NCI-H146 (cell line): ENCODE data around the gene ASB14.

Experiments
- DNase-seq: peaks from one replicate; lab custom pipeline; 2025; lab: John Stamatoyannopoulos, UW

Gene ASB14

DNA sequence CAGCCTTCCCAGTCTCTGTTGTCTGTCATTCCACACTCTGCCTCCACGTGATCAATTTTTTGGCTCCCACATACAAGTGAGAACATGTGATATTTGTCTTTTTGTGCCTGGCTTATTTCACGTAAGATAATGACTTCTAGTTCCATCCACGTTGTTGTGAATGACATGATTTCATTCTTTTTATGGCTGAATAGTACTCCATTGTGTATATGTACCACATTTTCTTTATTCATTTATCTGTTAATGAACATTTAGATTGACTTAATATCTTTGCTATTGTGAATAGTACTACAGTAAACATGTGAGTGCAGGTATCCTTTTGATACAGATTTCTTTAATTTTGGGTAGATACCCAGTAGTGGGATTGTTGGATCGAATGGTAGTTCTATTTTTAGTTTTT, 31.4 kb downstream of the ASB14 start:
- no peak for DNase-seq

DNA sequence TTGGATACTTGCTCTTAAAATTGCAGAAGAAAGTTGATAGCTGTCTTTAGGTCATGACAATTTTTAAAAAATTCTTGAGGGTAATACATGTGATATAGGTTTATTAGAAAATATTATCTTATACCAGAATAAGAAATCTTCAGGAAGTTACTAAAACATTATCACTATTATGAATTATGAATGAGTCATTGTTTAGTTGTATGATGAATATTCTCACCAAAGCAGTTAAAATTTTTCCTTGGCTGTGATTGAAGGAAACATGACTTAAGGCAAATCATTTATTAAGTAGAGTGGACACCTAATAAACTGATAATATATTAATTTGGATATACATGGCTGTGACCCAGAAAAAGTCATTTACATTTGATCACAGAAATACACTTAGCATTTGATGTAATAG, 34.8 kb downstream of the ASB14 start:
- no peak for DNase-seq

DNA sequence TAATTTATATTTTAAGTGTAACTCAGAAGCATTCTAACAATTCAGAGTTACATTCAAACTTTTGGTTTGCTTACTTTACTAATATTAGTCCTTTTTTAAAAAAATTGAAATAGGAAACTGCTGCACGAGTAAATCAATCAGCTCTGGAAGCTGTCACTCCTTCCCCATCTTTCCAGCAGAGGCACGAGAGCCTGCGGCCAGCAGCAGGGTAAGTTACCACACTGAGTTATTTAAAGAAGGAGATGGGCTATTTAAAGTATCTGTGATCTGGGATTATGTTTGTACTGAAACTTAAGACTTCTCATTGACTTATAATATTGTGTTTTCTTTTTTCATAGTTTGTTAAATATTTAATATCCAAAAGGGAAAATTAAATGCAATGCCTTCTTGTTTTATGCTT, 35.6 kb downstream of the ASB14 start:
- DNase-seq, result no peak

DNA sequence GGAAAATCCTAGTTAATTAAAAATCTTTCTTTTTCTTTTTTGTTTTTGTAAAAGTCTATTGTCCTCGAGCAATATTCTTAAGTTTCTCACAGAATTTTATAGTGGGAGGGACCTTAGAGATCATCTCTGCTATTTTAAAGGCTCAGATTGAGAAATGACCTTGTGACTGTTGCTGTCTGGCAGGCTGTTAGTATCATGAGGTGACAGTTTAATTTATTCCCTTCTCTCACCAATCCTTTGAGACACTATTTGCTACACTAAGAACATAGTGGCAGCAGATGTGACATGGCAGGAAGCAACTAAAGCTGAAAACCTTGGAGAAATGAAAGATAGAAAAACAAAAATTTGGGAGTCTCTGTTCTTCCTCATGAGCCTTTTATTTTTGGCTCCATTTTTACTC, 40.1 kb downstream of the ASB14 start:
- DNase-seq, result no peak

DNA sequence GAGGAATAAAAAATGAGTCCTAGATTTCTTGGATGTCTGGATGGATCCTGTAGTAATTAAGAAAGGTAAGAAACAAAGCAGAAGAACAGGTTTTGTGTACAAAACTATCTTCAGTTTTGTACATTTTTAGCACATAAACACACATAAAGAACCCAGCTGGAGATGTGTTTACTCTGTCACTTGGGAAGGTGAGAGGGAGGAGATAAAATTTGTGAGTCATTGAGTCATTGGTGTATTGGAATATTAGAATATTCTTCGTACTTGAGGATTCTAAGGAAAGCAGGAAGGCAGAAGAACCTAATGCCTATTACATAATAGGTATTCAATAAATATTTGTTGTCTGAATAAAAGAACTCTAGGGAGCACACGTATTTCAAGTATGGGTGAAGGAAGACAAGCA, 47.5 kb downstream of the ASB14 start:
- no peak for DNase-seq

DNA sequence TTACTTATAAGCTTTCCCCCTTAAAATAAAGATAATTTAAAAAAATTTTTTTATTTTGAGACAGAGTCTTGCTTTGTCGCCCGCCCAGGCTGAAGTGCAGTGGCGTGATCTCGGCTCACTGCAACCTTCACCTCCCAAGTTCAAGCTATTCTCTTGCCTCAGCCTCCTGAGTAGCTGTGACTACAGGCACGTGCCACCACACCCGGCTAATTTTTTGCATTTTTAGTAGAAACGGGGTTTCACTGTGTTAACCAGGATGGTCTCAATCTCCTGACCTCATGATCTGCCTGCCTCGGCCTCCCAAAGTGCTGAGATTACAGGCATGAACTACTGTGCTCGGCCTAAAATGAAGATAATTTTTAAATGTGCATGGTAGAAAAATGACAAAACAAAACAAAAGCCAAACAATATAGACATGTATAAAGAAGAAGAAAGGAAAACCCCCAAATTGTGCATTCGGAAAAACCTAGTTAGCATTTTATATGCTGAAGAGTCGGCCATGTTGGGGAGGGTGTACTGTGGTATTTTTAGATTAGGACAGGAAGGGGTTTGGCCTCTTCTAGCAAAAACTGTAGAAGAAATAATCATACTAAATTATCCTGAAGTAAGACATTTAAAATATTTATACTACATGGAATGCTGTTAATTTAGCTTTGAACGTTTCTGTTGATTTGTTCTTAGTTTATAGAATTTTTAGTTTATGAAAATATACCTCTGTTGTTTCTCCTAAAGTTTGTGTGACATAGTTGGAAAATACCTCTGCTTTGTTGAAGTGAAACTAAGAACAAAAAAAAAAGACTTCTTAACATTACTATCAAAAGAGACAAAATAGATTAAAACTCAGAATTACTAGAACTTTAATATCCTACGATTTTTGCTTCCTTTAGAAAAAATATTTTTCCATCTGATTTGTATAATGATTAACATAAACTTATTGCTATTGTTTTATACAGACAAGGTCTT, 57.6 kb downstream of the ASB14 start:
- DNase-seq, result no peak

DNA sequence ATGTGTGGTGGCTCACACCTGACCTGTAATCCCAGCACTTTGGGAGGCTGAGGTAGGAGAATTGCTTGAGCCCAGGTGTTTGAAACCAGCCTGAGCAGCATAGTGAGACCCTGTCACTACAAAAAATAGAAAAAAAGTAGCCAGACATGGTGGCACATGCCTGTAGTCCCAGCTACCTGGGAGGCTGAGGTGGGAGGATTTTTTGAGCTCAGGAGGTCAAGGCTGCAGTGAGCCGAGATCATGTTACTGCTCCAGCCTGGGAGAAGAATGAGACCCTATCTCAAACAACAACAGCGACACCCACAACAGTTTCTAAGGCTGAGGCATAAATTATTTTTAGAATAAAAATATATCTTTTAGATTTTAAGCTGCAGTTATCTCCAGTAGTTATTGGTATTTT, 58.7 kb downstream of the ASB14 start:
- no peak for DNase-seq

DNA sequence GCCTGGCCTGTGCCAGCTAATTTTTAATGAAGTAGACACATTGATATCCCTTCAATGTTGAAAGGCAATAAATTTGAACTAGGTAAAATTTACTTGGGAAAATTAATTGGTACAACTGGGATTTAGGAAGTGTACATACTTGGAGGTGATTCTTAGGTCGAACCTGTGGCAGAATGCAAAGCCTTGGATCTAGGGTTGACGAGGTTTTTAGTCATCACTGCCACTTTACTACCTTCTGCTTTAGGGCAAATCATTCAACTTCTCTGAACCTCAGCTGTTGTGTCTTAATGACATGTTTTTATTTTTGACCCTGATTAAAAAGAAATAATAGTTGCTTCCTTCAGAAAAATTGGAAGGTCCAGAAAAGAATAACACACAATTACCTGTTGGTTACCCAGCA, 62.5 kb downstream of the ASB14 start:
- DNase-seq, result no peak

DNA sequence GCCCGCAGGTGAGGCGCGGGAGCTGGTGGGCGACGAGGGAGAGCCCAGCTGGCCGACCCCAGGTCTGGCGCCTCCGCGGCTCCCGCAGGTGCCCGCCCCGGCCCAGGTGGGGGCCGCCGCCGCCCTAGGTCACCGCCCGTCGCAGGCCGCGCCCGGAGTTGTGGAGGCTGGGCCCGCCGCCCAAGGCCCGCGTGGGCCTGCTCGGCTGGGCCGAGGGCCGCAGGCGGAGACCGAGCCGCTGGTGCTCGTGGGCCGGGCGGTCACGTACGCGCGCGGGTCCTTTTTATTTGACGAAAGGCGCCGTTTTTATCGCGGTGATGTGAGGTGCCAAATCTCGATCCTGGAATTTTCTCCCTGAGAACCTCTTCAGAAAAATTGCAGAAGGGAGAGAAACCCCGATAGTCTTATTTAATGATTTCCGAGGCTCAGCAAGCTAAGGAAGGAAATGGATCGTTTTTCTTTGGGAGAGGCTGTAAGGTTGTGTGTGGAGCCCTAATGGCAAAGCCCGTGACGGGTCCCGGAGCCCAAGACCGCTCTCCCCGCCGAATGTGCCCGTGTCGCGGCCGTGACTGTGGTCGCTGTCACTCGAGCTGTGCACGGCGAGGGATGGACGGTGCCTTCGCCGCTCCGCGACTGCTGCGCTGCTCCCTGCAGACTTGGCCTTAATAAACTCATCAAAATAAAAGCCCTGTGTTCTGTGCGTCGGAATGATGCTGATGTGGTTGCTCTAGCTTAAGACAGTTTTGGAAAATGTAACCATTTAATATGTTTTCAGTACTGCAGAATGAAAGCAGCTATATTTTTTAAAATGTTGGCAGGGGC, 64.3 kb downstream of the ASB14 start:
- peak; percentile 40 for DNase-seq

DNA sequence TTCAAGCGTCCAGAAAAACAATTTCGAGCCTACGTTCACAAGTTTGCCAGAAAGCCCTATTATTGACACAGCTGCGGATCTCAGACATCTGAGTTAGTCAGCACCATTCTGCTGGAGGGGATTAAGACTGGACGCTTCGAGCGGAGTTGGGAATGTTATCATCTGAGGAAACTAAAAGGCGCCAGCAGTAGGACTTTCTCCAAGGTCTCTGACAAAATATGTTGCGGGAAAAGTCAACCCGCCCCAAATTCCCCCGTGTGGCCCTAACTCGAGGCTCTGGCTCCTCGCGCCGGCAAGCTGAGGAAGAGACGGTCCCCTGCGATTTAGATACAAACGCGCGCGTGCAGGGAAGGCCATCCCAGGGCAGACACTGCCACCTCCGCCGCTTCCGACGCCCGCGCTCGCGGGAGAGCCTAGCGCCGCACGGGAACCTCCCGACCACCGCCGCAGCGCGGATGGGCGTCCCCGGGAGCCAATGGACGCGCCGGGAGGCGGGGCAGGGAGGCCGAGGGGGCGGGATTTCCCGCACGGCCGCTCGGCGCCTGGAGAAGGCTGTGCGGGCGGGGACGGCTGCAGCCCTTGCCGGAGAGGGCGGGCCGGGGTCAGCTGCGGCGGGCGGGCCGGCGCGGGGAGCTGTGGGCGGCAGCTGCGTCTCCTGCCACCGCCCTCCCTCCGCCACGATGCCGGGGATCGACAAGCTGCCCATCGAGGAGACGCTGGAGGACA, 65.1 kb downstream of the ASB14 start, which contains the start of gene APPL1:
APPL1 (plus strand) TSS at position 526 of the 726 bp plus-strand sequence; CDS start at position 681, 155 bp downstream.
- peak; percentile 91 for DNase-seq

DNA sequence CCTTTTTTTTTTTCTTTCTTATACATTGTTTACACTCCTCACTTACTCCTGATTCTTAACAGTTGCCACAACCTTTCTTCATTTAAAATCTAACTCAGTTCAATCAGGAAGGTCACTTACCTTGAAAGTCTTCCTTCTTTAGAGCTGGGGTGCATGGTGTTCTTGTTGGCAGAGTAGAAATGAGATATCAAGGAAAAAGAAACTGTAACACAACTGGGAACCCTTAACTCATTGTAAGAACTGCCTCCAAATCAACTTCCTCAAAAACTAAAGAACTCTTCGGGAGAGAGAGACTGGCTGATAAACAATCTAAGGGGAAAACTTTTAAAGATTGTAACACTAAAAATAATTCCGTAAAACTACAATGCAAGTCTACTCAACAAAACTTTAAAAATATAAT, 66.3 kb downstream of the ASB14 start:
- DNase-seq, result no peak

DNA sequence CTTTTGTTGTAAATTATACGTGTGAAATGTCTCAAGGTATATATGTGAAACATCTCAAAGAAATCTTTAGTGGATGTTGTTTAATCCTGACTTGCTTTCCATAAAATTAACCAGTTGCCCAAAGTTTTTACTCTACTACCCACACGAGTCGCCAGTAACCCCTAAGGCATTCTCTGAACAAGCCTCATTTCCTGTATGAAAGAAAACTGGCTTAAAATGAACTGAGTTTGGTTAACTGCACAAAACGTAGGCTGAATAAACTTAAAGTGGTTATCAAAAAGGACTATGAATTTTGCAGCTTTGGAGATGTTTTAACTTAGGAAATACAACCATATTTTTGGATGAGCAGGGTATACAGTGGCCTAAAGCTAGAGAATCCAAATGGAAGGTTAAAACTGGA, 67.6 kb downstream of the ASB14 start:
- DNase-seq, result no peak

DNA sequence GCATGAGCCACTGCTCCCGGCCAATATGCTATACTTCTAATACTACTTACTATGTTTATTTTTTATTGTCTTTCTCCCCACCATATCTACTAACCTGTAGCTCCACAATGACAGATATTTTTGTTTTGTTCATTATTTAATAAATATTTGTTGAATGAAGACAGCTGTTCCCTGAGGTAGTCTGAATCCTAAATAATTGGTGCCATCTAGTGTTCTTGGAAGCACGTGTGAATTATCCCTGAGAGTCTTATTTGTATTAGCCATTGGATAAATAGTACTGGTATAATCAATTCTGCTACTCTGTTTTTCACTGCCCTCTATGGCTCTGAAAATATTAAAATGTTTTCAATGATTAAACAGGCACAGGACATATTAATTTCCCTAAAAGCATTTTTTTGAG, 70.6 kb downstream of the ASB14 start:
- peak; percentile 21 for DNase-seq
